GM23248 (cell line): ENCODE results near the gene RUFY3.

Experiments
- EZH2 ChIP-seq: fragments of 200-600 bp; sonication (generic); IDR thresholded peaks from 2 replicates; pipeline ENCODE4 v1.6.1; 2018; ENCODE audit warnings: antibody characterized with exemption, mild to moderate bottlenecking; ENCODE audit not compliant: insufficient read depth, poor library complexity, severe bottlenecking
- EZH2phosphoT487 ChIP-seq: fragments of 200-600 bp; sonication (generic); IDR thresholded peaks from 2 replicates; pipeline ENCODE4 v1.6.1; 2018; ENCODE audit warnings: antibody characterized with exemption, moderate library complexity, mild to moderate bottlenecking, low read depth; ENCODE audit not compliant: insufficient read depth

DNA sequence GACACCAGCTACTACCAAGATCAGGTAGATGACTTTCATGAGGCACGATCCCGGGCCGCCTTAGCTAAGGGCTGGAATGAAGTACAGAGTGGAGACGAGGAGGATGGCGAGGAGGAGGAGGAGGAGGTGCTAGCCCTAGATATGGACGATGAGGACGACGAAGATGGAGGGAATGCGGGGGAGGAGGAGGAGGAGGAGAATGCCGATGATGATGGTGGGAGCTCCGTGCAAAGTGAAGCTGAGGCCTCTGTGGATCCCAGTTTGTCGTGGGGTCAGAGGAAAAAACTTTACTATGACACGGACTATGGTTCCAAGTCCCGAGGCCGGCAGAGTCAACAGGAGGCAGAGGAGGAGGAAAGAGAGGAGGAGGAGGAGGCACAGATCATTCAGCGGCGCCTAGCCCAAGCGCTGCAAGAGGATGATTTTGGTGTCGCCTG, 33.0 kb upstream of the RUFY3 start:
- TF ChIP-seq EZH2 (no peak), EZH2phosphoT487 (no peak)
